Measurements from ENCODE around the gene ZXDC.

The ZXDC gene, protein sequence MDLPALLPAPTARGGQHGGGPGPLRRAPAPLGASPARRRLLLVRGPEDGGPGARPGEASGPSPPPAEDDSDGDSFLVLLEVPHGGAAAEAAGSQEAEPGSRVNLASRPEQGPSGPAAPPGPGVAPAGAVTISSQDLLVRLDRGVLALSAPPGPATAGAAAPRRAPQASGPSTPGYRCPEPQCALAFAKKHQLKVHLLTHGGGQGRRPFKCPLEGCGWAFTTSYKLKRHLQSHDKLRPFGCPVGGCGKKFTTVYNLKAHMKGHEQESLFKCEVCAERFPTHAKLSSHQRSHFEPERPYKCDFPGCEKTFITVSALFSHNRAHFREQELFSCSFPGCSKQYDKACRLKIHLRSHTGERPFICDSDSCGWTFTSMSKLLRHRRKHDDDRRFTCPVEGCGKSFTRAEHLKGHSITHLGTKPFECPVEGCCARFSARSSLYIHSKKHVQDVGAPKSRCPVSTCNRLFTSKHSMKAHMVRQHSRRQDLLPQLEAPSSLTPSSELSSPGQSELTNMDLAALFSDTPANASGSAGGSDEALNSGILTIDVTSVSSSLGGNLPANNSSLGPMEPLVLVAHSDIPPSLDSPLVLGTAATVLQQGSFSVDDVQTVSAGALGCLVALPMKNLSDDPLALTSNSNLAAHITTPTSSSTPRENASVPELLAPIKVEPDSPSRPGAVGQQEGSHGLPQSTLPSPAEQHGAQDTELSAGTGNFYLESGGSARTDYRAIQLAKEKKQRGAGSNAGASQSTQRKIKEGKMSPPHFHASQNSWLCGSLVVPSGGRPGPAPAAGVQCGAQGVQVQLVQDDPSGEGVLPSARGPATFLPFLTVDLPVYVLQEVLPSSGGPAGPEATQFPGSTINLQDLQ

DNA sequence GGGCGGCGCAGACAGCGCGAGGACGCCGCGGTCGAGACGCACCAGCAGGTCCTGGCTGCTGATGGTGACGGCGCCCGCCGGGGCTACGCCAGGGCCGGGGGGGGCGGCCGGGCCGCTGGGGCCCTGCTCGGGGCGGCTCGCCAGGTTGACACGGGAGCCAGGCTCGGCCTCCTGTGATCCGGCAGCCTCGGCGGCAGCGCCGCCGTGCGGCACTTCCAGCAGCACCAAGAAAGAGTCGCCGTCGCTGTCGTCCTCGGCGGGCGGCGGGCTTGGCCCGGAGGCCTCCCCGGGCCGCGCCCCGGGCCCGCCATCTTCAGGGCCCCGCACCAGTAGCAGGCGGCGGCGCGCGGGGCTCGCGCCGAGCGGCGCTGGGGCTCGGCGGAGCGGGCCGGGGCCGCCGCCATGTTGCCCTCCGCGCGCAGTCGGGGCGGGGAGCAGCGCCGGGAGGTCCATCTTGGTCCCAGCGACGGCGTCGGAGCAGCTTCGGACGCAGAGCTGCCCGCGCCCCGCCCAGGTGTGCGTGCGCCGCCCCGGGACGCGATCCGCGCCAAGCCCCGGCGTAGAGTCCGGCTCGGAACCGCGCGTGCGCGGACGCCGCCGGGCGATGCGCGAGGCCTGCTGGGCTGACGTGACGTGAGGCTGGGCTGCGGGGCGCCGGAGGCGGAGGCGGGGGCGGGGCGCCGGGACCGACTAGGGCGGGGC, at the start of gene ZXDC:
ZXDC (minus strand) TSS at position 479 of the 702 bp plus-strand sequence; CDS start at position 453, 26 bp downstream.
- peak; percentile 100 for DNase-seq (ENCODE audit: low spot score)

DNA sequence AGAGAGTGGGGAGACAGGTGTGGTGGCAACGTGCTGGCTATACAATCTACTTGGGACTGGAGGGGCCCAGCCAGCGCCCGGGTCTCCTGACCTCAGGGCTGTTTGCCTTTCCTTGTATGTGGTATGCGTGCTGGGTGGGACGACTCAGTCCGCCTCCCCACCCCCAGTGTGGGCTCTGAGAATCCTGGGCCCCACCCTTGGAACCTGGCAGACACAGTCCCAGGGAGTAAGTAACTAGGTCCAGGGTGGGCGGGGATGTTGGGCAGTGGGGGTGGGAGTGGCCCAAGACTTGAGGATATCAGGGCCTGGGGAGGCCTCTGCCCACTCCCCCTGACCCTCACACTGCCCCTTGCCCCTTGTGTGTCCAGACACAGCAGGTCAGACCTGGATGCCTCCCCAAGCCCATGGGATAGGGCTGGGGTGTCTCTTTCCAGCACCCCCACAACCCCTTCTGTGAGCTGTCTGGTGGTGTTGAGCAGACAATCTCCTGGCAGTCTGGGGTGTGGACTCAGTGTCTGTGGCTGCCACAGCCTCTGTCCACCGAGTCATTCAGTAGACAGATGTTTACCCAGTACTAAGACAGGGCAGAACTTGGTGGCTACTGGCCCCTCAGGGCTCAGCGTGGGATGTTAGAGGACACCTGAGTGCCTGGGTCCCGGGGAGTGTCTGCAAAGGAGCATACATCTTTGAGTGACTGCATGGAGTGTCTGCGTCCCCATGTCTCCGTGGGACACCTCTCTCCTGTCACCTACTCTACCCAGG, 49.6 kb upstream of the ZXDC start:
- no peak for DNase-seq (ENCODE audit: low spot score)

DNA sequence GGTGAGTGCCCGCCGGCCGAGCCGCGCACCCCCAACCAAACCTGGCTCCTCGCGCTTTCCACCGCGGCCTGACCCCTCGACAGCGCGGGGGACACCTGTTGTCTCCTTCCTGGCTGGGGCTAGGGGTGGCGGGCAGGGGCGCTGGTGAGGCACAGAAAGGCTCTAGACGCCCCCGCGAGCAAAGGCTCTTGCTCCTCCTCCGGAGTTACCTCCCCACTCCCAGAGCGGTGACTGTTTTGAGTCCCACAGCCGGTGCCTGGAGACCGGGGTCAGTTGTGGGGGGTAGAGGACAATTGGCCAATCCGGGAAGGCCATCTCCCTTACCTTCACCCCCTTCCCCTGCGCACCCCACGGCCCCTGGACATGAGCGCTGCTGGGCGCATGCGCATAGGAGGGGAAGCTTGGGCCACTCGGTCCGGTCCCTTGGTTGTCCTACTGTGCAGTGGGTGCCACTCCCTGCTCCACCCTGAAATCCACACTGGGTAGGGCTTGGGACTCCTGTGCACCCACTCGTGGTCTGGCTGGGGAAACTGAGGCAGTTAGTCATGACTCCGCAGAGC, 48.8 kb upstream of the ZXDC start:
- no peak for DNase-seq (ENCODE audit: low spot score)

DNA sequence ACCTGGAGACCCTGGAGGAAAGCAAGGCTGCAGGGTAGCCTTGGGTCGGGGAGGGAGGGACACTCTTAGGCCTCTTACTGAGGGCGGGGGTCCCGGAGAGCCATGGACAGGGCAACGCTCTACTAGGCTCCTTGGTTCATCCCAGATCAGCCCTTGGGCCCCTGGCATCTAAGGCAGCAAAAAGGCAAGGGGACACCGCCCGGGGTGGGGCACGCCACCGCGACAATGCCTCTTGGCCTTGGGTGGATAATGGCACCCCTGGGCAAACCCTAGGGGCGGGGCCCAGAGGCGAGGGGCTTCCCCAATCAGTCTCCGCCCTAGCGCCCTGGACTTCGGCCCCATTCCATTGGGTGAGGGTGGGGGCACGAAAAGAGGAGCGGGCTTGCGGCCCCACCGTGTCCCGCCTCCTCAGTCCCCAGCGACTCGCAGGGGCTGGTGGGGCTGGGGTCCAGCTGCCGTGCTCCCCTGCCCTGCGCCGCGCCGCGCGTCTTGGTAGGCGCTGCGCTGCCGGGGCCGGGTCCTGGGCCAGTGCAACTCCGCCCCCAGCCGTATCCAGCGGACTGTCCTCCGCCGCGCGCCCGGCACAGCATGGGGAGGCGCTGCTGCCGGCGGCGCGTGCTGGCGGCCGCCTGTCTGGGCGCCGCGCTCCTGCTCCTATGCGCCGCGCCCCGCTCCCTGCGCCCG, 48.2 kb upstream of the ZXDC start, which contains the start of gene CHST13:
CHST13 (plus strand) TSS at position 411 of the 684 bp plus-strand sequence; CDS start at position 589, 178 bp downstream.
- no peak for DNase-seq (ENCODE audit: low spot score)

DNA sequence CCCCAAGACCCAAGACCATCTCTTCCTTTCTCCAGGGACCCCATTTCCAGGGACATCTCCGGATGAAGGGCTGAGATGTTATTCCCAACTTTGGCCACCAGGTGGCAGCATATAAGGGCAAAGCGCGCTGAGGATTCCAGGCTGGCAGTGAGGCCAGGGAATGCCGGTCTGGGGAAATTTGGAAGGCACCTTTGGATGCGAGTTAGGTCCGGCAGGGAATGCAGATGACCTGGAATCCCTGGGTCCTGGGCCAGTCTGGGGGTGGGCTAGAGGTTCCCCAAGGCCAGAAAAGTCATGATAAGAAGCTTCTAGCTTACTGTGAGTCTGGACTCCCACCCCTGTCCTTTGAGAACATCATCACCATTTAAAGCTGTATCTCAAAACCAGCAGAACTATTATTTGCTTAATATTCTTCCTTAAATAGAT, 46.7 kb upstream of the ZXDC start:
- peak; percentile 85 for DNase-seq (ENCODE audit: low spot score)

DNA sequence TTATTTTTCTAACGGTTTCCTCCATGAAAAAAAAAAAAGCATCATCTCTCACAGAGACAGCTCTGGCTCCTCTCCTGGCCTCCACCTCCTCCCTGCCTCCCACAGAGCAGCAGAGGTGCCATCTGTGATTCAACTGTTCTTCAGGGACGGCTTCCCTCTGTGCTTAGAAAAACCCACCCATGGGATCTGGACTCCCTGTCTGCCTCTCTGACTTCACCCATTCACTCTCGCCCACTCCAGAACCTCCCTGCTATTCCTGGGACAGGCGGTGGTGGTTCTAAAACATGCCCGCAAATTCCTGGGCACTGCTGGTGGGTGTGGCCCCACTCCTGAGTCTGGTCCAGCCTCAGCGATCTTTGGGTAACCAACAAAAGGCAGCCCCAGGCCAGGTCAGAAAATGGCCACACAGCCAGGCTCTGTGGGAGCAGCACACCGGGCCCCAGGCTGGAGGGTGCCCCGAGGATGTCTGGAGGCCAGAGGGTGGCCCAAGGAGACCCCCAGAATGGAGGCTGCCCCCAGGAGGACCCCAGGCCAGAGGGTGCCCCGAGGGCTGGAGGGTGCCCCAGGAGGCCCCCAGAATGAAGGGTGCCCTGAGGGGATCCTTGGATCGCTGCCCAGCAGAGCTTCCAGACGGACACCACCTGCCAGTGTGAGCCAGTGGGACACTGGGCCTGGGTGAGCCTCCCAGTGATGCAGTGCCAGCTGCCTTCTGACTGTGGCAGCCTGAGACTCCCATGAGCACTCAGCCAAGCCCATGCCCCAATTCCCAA, 45.6 kb upstream of the ZXDC start:
- no peak for DNase-seq (ENCODE audit: low spot score)

DNA sequence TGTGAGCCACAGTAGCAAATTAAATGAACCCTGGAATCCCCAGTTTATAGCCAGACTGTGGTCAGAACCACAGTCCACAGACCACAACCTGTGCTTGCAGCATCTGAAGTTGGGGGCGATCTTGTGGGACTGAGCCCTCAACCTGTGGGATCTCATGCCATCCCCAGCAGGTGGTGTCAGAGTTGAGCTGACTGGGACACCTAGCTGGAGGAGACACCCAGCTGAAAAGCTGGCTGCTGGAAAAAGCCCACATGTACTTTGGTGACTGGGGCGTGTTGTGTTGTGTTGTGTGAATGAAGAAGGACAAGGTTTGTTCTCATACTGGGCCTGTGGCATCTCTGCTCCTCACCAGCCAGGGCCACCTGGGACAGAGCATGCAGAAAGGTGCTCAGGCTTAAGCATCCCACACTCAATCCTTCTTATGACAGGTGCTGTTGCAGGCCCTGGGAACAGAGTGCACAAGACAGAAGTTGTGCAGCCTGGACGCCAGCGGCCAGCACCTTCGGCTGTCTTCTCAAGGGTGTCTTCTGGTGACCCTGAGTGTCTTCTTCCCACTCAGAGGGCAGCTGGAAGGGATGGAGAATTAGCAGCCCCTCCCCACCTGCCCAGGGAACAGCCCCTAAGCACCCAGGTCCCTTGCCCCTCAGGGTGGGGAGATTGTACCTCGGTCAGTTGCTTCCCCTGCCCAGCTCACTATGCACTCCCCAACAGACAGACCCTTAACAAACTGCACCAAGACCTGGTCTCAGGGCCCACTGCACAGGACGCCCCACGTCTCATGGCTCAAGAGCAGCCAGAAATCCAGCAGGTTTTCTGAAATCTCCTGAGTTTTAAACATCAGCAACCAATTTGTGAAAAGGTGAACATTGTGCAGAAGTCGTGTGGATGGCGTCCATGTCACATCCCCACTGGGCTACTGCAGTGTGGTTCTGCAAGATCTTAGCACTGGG, 44.1 kb upstream of the ZXDC start:
- DNase-seq (ENCODE audit: low spot score), result no peak

DNA sequence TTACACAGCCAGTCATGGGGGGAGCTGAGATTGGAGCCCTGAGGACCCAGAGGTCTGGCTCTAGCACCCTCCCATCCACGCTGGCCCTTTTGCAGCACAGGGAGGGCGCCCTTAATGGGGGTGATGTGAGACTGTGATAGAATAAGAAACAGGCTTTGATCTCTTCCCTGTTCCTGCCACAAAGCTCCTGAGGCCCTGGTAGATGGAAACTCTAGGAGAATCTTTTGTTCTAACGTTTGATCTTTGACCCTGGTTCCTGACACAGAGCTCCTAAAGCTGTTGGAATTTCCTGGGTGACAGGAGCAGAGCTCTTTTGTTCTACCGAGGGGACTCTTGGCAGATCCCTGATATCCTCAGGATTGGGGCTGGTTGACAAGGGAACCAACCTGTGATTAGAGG, 43.1 kb upstream of the ZXDC start:
- DNase-seq (ENCODE audit: low spot score), result no peak

DNA sequence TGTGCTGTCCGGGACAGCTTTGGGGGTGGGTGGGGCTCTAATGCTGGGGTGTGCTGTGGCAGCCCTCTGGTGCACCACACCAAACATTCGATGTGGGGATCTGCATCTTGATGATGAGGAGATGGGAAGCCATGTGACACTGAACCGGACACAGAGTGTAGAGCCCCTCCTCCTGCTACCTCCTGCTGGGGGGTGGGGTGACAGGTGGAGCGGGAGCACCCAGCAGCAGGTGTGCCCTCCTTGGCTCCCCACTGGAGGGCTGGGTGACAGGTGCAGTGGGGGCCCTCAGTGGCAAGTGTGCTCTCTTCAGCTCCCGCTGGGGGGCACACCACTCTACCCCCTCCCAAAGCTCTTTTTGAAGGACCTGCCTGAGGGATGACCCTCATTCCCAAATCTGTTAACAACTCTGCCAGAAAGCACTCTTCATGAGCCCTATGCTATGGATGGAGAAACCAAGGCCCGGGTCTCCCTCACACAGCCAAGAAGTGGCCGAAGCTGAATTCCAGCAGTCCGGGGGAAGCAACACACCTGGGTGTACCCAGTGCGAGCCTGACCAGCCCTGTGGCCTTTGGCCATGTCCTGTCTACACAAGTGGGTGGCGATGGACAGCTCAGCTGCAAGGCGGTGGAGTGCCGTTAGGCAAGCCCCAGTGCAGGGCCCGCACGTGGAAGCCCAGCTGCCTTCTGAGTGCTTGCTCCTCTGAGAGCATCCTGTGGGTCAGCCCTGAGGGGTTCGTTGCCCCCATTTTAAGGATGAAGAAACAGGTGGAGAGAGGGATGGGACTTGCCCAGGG, 42.5 kb upstream of the ZXDC start:
- DNase-seq (ENCODE audit: low spot score), result no peak

DNA sequence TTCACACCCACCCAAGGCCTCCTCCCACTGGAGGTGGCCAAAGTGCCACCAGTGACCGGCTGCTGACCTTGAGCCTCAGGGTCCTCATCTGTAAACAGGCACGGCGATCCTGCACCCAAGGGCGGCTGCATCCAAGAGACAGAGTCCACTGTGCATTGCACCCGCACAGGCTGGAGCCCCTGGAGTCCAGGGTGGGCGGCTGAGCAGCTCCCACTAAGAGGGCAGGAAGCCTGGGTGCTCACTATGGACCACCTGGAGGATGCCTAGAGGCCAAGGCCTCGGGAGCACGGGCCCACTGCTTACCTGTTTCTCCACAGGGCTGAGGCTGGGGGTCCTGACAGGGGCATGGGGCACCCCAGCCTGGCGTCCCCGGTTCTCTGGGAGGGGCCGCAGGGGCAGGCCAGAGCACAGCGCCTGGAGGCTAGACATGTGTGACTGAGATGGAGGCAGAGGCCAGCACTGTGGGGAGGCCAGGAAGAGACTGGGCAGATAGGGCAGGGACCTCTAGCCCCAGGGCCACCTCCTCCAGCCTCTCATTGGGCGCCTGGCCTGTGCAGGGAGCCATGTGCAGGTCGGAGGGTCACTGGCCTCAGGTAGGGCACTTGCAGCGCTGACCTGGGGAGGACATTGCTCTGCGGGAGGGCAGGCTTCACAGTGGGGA, 41.7 kb upstream of the ZXDC start, which contains the start of gene UROC1:
UROC1 (minus strand) TSS at position 483 of the 661 bp plus-strand sequence; CDS start at position 429, 54 bp downstream.
- no peak for DNase-seq (ENCODE audit: low spot score)

DNA sequence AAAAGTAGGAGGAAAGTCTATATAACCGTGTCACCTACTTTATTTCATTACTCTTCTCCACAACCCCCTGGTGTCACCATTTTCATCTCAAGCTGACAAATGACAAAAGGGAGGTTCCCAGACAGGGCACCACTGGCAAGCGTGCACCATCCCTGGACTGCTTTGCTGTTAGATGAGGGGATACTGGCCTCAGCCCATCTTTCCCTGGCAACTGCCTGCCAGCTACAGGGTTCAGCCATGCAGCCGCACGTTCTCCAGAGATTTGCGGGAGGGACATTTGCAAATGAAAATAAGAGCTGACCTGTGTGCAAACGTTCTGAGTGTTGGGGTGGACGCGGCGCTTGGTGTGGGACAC, 41.2 kb upstream of the ZXDC start:
- no peak for DNase-seq (ENCODE audit: low spot score)

DNA sequence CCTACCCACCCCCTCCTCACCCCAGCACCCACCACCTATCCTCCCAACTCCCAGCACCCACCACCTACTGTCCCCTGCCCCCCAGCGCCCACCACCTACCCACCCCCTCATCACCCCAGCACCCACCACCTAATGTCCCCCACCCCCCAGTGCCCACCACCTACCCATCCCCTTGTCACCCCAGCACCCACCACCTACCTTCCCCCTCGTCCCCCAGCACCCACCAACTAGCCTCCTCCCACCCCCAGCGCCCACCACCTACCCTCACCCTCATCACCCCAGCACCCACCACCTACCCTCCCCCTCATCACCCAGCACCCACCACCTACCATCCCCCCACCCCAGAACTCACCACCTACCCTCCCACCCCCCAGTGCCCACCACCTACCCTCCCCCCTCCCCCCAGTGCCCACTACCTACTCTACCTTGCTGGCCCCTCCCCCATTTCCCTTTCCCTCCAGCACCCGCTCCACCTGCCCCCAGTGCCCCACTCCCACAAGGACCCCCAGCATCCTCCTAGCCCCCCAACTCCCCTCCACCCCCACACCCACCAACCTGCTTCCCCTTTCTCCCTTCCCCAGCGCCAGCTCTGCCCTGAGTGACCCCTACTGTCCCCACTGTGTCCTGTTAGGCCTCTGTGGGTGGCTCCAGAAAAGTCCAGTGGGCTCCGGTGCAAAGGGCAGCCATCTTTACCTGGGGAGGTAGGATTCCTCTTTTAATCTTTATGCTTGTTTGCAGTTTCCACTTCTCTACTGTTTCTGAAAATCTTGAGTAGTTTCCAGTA, 40.7 kb upstream of the ZXDC start:
- DNase-seq (ENCODE audit: low spot score), result no peak

DNA sequence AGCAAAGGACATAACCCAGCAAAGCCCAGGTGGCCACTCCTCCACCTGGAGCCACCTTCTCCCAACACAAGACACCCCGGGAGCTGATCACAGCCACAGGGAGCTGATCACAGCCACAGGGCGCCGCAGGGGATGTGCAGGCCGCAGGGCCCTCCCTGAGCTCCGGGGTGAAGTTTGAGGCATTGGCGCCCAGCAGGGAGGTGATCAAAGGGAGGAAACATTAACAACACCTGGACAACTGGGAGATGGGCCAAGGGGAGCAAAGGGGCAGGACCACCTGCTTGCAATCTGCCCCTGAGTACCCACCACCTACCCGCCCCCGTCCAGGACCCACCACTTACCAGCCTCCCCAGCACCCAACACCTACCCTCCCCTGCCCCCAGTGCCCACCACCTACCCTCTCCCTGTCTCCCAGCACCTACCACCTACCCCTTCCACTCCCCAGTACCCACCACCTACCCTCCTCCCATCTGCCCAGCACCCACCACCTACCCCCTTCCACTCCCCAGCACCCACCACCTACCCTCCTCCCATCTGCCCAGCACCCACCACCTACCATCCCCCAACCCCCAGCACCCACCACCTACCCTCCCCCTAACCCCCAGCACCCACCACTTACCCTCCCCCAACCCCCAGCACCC, 39.5 kb upstream of the ZXDC start:
- DNase-seq (ENCODE audit: low spot score), result no peak

DNA sequence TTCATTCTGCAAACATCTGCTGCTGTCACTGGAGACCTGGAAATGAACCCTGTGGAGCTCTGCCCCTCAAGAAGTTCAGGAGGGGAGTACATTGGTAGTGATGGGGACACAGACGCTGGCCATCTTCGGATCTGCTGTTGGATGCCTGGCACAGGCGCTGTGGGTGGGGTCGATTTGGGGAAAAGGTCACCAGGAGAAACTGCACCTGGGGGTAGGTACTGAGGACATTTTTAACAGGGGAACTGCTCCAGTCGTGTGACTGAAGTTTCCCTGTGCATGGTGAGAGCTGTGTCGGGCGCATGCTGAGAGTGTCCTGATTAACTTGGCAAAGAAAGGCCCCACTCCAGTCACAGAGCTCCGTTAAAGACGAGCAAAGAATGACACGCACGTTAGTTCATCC, 38.5 kb upstream of the ZXDC start:
- DNase-seq (ENCODE audit: low spot score), result no peak

DNA sequence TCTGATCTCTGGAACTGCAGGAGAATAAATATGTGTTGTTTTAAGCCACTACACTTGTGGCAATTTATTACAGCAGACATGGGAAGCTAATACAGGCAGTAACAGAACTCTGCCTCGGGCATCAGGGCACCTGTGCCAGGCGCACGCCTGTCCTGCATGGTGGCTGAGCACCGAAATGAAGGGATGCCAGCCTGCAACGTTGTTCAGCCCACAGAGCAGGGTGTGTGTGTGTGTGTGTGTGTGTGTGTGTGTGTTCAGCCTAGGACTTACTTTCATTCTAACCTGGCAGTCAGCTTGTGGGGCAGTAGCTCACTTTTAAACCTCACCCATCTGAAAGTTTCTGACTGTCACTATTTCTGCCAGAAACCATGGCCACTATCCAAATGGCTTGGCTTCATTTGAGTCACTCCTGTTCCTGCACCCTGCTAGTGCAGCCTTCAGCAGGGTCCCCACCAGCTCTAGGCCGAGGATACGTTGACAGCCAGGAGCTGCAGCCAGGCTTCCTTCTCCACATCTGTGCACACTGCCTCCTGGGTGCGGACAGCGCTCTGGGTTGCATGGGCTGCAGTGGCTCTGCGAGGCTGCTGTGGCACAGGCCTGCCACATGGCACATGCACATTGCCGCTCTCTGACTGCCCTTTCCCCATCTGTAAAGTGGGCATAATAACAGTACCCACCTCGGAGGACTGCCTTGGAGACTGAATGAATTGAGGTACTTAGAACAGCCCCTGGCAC, 37.4 kb upstream of the ZXDC start:
- no peak for DNase-seq (ENCODE audit: low spot score)
